GM12878 (cell line): ENCODE results near the gene MAGI1.

Source experiments
- BRCA1 ChIP-seq: IDR thresholded peaks from 2 replicates; pipeline ENCODE4 v1.6.1; 2011; ENCODE audit warnings: low read depth, low read length, improper control_type of control experiment
- CREM ChIP-seq: IDR thresholded peaks from 2 replicates; pipeline ENCODE4 v1.6.1; 2014; ENCODE audit warnings: antibody characterized with exemption, low read depth
- EP300 ChIP-seq, 2 experiments: fragments of 150-350 bp in 1 of 2; IDR thresholded peaks; 2 replicates each; pipeline ENCODE4 v1.6.1; 2011 to 2012; ENCODE audit warnings: low read depth in 2 of 2, low read length in 2 of 2, borderline replicate concordance in 1 of 2, improper control_type of control experiment in 1 of 2, inconsistent platforms in 1 of 2; ENCODE audit not compliant: control insufficient read depth in 1 of 2
- MEF2A ChIP-seq: IDR thresholded peaks from 2 replicates; pipeline ENCODE4 v1.6.1; 2011; ENCODE audit warnings: low read depth, mild to moderate bottlenecking, low read length, moderate library complexity; ENCODE audit not compliant: insufficient read depth
- MYC ChIP-seq: IDR thresholded peaks from 2 replicates; pipeline ENCODE4 v1.6.1; 2011; ENCODE audit warnings: mild to moderate bottlenecking, low read length, moderate library complexity, inconsistent platforms; ENCODE audit not compliant: insufficient read depth, insufficient replicate concordance, insufficient read length, severe bottlenecking
- POLR2A ChIP-seq: IDR thresholded peaks from 2 replicates; pipeline ENCODE4 v1.6.1; 2011; ENCODE audit warnings: low read depth, mild to moderate bottlenecking, low read length
- RAD21 ChIP-seq: IDR thresholded peaks from 2 replicates; pipeline ENCODE4 v1.6.1; 2011; ENCODE audit warnings: mild to moderate bottlenecking, low read depth, low read length, moderate library complexity; ENCODE audit not compliant: insufficient read depth
- ZSCAN29 ChIP-seq: fragments of 450-650 bp; IDR thresholded peaks from 2 replicates; pipeline ENCODE4 v1.6.1; 2017; ENCODE audit warnings: mild to moderate bottlenecking, moderate library complexity
- TF ChIP-seq, protein P1 (sequence below): fragments of 450-650 bp; IDR thresholded peaks from 2 replicates; pipeline ENCODE4 v1.6.1; 2017; ENCODE audit warnings: mild to moderate bottlenecking

DNA sequence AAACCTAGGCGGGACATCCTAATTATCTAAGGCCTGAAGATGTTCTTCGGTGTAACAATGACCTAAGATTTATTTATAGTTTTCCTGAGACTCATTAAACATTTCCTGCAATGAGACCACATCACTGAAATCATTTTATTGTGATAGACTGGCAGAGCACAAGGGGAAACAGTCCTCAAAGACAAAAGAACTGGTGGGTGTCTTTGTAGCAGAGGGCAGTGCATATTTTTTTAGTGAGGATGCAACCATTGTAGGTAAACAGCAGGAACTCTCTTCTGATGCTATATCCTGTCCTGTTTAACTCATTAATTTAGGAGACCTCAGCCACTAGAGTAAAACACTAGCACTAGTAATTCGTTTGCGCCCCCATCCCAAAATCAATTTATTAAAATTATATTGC lies 100.0 kb downstream of the MAGI1 start:
- TF ChIP-seq, protein P1, sequence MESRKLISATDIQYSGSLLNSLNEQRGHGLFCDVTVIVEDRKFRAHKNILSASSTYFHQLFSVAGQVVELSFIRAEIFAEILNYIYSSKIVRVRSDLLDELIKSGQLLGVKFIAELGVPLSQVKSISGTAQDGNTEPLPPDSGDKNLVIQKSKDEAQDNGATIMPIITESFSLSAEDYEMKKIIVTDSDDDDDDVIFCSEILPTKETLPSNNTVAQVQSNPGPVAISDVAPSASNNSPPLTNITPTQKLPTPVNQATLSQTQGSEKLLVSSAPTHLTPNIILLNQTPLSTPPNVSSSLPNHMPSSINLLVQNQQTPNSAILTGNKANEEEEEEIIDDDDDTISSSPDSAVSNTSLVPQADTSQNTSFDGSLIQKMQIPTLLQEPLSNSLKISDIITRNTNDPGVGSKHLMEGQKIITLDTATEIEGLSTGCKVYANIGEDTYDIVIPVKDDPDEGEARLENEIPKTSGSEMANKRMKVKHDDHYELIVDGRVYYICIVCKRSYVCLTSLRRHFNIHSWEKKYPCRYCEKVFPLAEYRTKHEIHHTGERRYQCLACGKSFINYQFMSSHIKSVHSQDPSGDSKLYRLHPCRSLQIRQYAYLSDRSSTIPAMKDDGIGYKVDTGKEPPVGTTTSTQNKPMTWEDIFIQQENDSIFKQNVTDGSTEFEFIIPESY = no peak
- TF ChIP-seq EP300 (IDR thresholded peaks at IDR 0.05; ENCODE audit: borderline replicate concordance in 1 of 2, control insufficient read depth in 1 of 2, low read depth in 2 of 2, low read length in 2 of 2) = no peak
- TF ChIP-seq MEF2A = no peak
- no peak for TF ChIP-seq BRCA1
- no peak for TF ChIP-seq CREM
- TF ChIP-seq POLR2A = no peak
- no peak for TF ChIP-seq RAD21
- no peak for TF ChIP-seq MYC
- TF ChIP-seq ZSCAN29 = no peak
